Thyroid gland (tissue), 4 donors: Measurements from ENCODE around the gene ZNF322. TPM values are rescaled to one million over a fixed set of nuclear protein-coding genes. Genes with fewer than 3 reads are reported as not detected.

Source experiments
- DNase-seq, 2 donors: peaks; one replicate each; pipeline ENCODE4 v3.0.0-alpha.2; 2019
- H3K27ac ChIP-seq, 3 donors: fragments of 200-600 bp; sonication (generic); 1 replicate in 2 of 3; 2 replicates in 1 of 3; pipeline ENCODE4 v1.5.1; 2016 to 2019; ENCODE audit warnings: mild to moderate bottlenecking in 1 of 3, moderate library complexity in 1 of 3
- H3K27me3 ChIP-seq: fragments of 200-600 bp; sonication (generic); one replicate; pipeline ENCODE4 v1.5.1; 2019
- H3K36me3 ChIP-seq, 2 donors: fragments of 200-600 bp; sonication (generic); one replicate each; pipeline ENCODE4 v1.5.1; 2016 to 2019
- H3K4me1 ChIP-seq, 2 donors: fragments of 200-600 bp; sonication (generic); one replicate each; pipeline ENCODE4 v1.5.1; 2017 to 2019
- H3K4me3 ChIP-seq, 3 donors: fragments of 200-600 bp; sonication (generic); replicated peaks in 1 of 3; 1 replicate in 2 of 3; 2 replicates in 1 of 3; pipeline ENCODE4 v1.5.1; 2016; ENCODE audit warnings: mild to moderate bottlenecking in 1 of 3
- H3K9me3 ChIP-seq: fragments of 200-600 bp; sonication (generic); one replicate; pipeline ENCODE4 v1.5.1; 2017
- CTCF ChIP-seq, 6 experiments: fragments of 200-600 bp in 3 of 6; fragments of 450-650 bp in 3 of 6; sonication (generic) in 3 of 6; IDR thresholded peaks; one replicate each; pipeline ENCODE4 v1.5.1; 2016 to 2019; ENCODE audit warnings: antibody characterized with exemption in 6 of 6, mild to moderate bottlenecking in 2 of 6, inconsistent platforms in 1 of 6, moderate library complexity in 1 of 6
- POLR2A ChIP-seq, 2 donors: fragments of 450-650 bp; IDR thresholded peaks; one replicate each; pipeline ENCODE4 v1.6.1; 2017; ENCODE audit warnings: antibody characterized with exemption in 2 of 2, mild to moderate bottlenecking in 2 of 2, moderate library complexity in 1 of 2
- WGBS, 2 donors: methylation state at CpG; one replicate each; pipeline ENCODE4 v1.1.5; 2017; 5-methylcytosine and 5-hydroxymethylcytosine counted together
- intact Hi-C: fragments of 100-400 bp; cut with DNase I; formaldehyde crosslinking; loops from one replicate; pipeline ENCODE4 v1.15.1; 2023
- total RNA-seq, 4 donors: library from RNA; depleted of rRNA; stranded (reverse); fragments of >200 nt; gene quantifications; one replicate each; pipeline ENCODE4 v1.2.3, GENCODE V29; 2016

ZNF322 gene
- total RNA-seq, 4 donors from 2014 or later, result 19.3 to 40.4 (median 22.1) TPM

GRCh38 chr6:26599591-26599990 lies 60.0 kb downstream of the ZNF322 start:
- no peak for DNase-seq
- H3K4me3 ChIP-seq, result no peak overlapping the region
- H3K36me3 ChIP-seq, result peaks cover 15 to 16% of the 10 kb centered on the region in 2 donors
- intact Hi-C loops, result no loop called here
- no peaks in the 10 kb centered on the region for H3K9me3 ChIP-seq
- 83 to 97% methylated on average over 1 of the region's 1 CpG for WGBS, 2 donors
- no peaks in the 10 kb centered on the region for H3K27me3 ChIP-seq
- no peak overlapping the region for H3K27ac ChIP-seq
- TF ChIP-seq CTCF (IDR thresholded peaks at IDR 0.05) (no peak), POLR2A (IDR thresholded peaks at IDR 0.05) (no peak)
- H3K4me1 ChIP-seq, result peaks cover 9 to 16% of the 10 kb centered on the region in 2 donors

GRCh38 chr6:26599134-26599533 lies 60.4 kb downstream of the ZNF322 start:
- no peak for DNase-seq
- intact Hi-C loops, result no loop called here
- no peaks in the 10 kb centered on the region for H3K9me3 ChIP-seq
- peaks cover 9 to 16% of the 10 kb centered on the region in 2 donors for H3K4me1 ChIP-seq
- H3K36me3 ChIP-seq, result peaks cover 15 to 16% of the 10 kb centered on the region in 2 donors
- no peak overlapping the region for H3K4me3 ChIP-seq
- 92 to 95% methylated on average over 1 of the region's 1 CpG for WGBS, 2 donors
- no peaks in the 10 kb centered on the region for H3K27me3 ChIP-seq
- no peak for TF ChIP-seq POLR2A (IDR thresholded peaks at IDR 0.05)
- no peak for TF ChIP-seq CTCF (IDR thresholded peaks at IDR 0.05)
- no peak overlapping the region for H3K27ac ChIP-seq

- Histone ChIP-seq H3K4me1 (peaks cover 9 to 16% of the 10 kb centered on the region in 2 donors), H3K27me3 (peaks cover 5% of the 10 kb centered on the region), H3K36me3 (peaks cover 15 to 16% of the 10 kb centered on the region in 2 donors), H3K4me3 (no peak overlapping the region), H3K9me3 (no peaks in the 10 kb centered on the region), H3K27ac (no peak overlapping the region)
- TF ChIP-seq POLR2A (IDR thresholded peaks at IDR 0.05), result no peak
- TF ChIP-seq CTCF (IDR thresholded peaks at IDR 0.05), result no peak
- intact Hi-C loops, result no loop called here
- whole genome bisulfite sequencing, 2 donors, result 94 to 97% methylated on average over 15 to 22 of the region's 22 CpGs
- no peak for DNase-seq
These were observed 61.3 kb downstream of the ZNF322 start for GRCh38 chr6:26598267-26598666.

GRCh38 chr6:26597821-26598220 lies 61.7 kb downstream of the ZNF322 start:
- Histone ChIP-seq H3K27ac (no peak overlapping the region), H3K27me3 (peaks cover 8% of the 10 kb centered on the region), H3K4me3 (peak overlapping the region in 2 of 3 donors; percentile 88 to 95), H3K36me3 (peaks cover 15 to 16% of the 10 kb centered on the region in 2 donors), H3K4me1 (peaks cover 9 to 16% of the 10 kb centered on the region in 2 donors), H3K9me3 (no peaks in the 10 kb centered on the region)
- WGBS, 2 donors, result 68 to 70% methylated on average over 21 of the region's 21 CpGs
- no peak for TF ChIP-seq CTCF (IDR thresholded peaks at IDR 0.05)
- TF ChIP-seq POLR2A (IDR thresholded peaks at IDR 0.05), result no peak
- intact Hi-C loops, result no loop called here
- DNase-seq, result no peak

GRCh38 chr6:26597389-26597766 lies 62.2 kb downstream of the ZNF322 start:
- DNase-seq, result no peak
- Histone ChIP-seq H3K27ac (peak overlapping the region in 2 of 3 donors; percentile 77 to 87), H3K27me3 (peaks cover 8% of the 10 kb centered on the region), H3K36me3 (peaks cover 15 to 16% of the 10 kb centered on the region in 2 donors), H3K4me3 (peak overlapping the region; percentile 70 to 95 (median 88)), H3K9me3 (no peaks in the 10 kb centered on the region), H3K4me1 (peaks cover 9 to 16% of the 10 kb centered on the region in 2 donors)
- 4% methylated on average over 10 of the region's 10 CpGs for WGBS, 2 donors
- no peak for TF ChIP-seq CTCF (IDR thresholded peaks at IDR 0.05)
- TF ChIP-seq POLR2A (IDR thresholded peaks at IDR 0.05), result no peak
- intact Hi-C loops, result no loop called here
